Spleen (tissue), 11 donors: ENCODE results near the gene VPS25. TPM values are rescaled to one million over a fixed set of nuclear protein-coding genes. Genes with fewer than 3 reads are reported as not detected.
A peak's percentile ranks its signal among the peaks of the same experiment; 100 is the strongest.

ENCODE experiments used
- DNase-seq: peaks from one replicate; pipeline ENCODE4 v3.0.0-alpha.2; 2020
- H3K27ac ChIP-seq, 8 donors: fragments of 200-600 bp; sonication (generic) in 7 of 8; 1 replicate in 4 of 8; 2 replicates in 4 of 8; pipeline versions ENCODE4 v1.5.0 to v1.8.0; 2016 to 2021; ENCODE audit warnings: inconsistent platforms in 4 of 8, mild to moderate bottlenecking in 4 of 8, moderate library complexity in 1 of 8
- H3K27me3 ChIP-seq, 7 donors: fragments of 200-600 bp; sonication (generic) in 6 of 7; replicated peaks in 1 of 7; 1 replicate in 4 of 7; 2 replicates in 3 of 7; pipeline versions ENCODE4 v1.5.0 to v1.8.0; 2016 to 2021; ENCODE audit warnings: inconsistent platforms in 3 of 7, mild to moderate bottlenecking in 1 of 7
- H3K36me3 ChIP-seq, 6 donors: fragments of 200-600 bp; sonication (generic) in 5 of 6; 1 replicate in 4 of 6; 2 replicates in 2 of 6; pipeline versions ENCODE4 v1.5.0 to v1.8.0; 2016 to 2021; ENCODE audit warnings: inconsistent platforms in 2 of 6
- H3K4me1 ChIP-seq, 6 donors: fragments of 200-600 bp; sonication (generic) in 5 of 6; 1 replicate in 3 of 6; 2 replicates in 3 of 6; pipeline versions ENCODE4 v1.5.0 to v1.8.0; 2016 to 2021; ENCODE audit warnings: inconsistent platforms in 3 of 6
- H3K4me3 ChIP-seq, 8 donors: fragments of 200-600 bp; sonication (generic) in 7 of 8; 1 replicate in 4 of 8; 2 replicates in 4 of 8; pipeline versions ENCODE4 v1.5.0 to v1.8.0; 2016 to 2021; ENCODE audit warnings: inconsistent platforms in 4 of 8, mild to moderate bottlenecking in 4 of 8, moderate library complexity in 2 of 8
- H3K9me3 ChIP-seq, 8 donors: fragments of 200-600 bp; sonication (generic) in 7 of 8; 1 replicate in 4 of 8; 2 replicates in 4 of 8; pipeline versions ENCODE4 v1.5.0 to v1.8.0; 2016 to 2021; ENCODE audit warnings: inconsistent platforms in 4 of 8
- CTCF ChIP-seq, 11 experiments: fragments of 200-600 bp in 7 of 11; fragments of 450-650 bp in 4 of 11; sonication (generic) in 4 of 11; IDR thresholded peaks in 8 of 11; conservative IDR thresholded peaks in 3 of 11; 1 replicate in 7 of 11; 2 replicates in 4 of 11; pipeline versions ENCODE4 v1.4.0 to v1.8.0; 2016 to 2021; ENCODE audit warnings: antibody characterized with exemption in 11 of 11, inconsistent platforms in 4 of 11, mild to moderate bottlenecking in 1 of 11
- POLR2A ChIP-seq, 3 donors: fragments of 450-650 bp; IDR thresholded peaks; one replicate each; pipeline ENCODE4 v1.5.1; 2017; ENCODE audit warnings: antibody characterized with exemption in 3 of 3, mild to moderate bottlenecking in 1 of 3
- POLR2AphosphoS5 ChIP-seq, 3 donors: sonication (generic); formaldehyde crosslinking; IDR thresholded peaks; one replicate each; pipeline ENCODE4 v1.5.1; 2017; ENCODE audit warnings: antibody characterized with exemption in 3 of 3
- WGBS, 5 donors: extraction: QIAGEN DNeasy Blood & Tissue Kit in 3 of 5; methylation state at CpG; one replicate each; pipeline versions ENCODE4 v1.1.5 to v1.1.7; 2013 to 2018; 5-methylcytosine and 5-hydroxymethylcytosine counted together
- intact Hi-C: fragments of 100-400 bp; cut with DNase I; formaldehyde crosslinking; loops from one replicate; pipeline ENCODE4 v1.15.0; 2023; ENCODE audit warnings: low total_unique reads
- polyA plus RNA-seq, 3 donors: library from polyadenylated mRNA; stranded (reverse); fragments of 200-250 nt; gene quantifications; one replicate each; pipeline ENCODE4 v1.2.1, GENCODE V29; 2013
- total RNA-seq, 7 donors: library from RNA; depleted of rRNA in 3 of 7; stranded (reverse); fragments of >200 nt in 3 of 7; fragmentation: NEBNext Ultra II Directional in 4 of 7; extraction: Animal tissue kit (Norgen Biotek cat#: 25700) in 4 of 7; gene quantifications; one replicate each; pipeline versions ENCODE4 v1.1.0 to v1.2.1, GENCODE V29; 2016 to 2021
- donor health status: healthy with polysubstance abuse.
- donor health status: DM: no; HTN: no; CAD: no; lungs with moderate emphysema.
- donor health status: DM: no; HTN: no; CAD: no.
- donor health status: Bipolar disorder and iron deficiency.
- donor health status: healthy.
- donor health status: DM: no; HTN: no; CAD: no.
- donor health status: DM: yes; HTN: yes; CAD: no.

Gene VPS25
- total and polyA plus RNA-seq, 10 donors = 29.6 to 47.7 (median 35.0) TPM

GRCh38 chr17:42748202-42748907 lies 24.9 kb upstream of the VPS25 start:
- TF ChIP-seq POLR2AphosphoS5 (IDR thresholded peaks at IDR 0.05) = no peak
- no peak for TF ChIP-seq POLR2A (IDR thresholded peaks at IDR 0.05)
- no peak for TF ChIP-seq CTCF (IDR thresholded peaks at IDR 0.05 in 8 of 11, conservative IDR thresholded peaks at IDR 0.05 in 3 of 11)
- H3K4me1 ChIP-seq = peaks cover 11 to 49% (median 24%) of the 10 kb centered on the region in 6 donors
- peak; percentile 14 for DNase-seq
- peak overlapping the region in 2 of 8 donors; percentile 34 to 54 for H3K27ac ChIP-seq
- peaks cover 0 to 14% (median 0%) of the 10 kb centered on the region in 7 donors for H3K27me3 ChIP-seq
- 65 to 87% (median 75%) methylated on average over 7 of the region's 7 CpGs for WGBS, 5 donors
- H3K36me3 ChIP-seq = no peaks in the 10 kb centered on the region
- H3K4me3 ChIP-seq = no peak overlapping the region
- intact Hi-C loops = no loop called here
- H3K9me3 ChIP-seq = no peaks in the 10 kb centered on the region

DNA sequence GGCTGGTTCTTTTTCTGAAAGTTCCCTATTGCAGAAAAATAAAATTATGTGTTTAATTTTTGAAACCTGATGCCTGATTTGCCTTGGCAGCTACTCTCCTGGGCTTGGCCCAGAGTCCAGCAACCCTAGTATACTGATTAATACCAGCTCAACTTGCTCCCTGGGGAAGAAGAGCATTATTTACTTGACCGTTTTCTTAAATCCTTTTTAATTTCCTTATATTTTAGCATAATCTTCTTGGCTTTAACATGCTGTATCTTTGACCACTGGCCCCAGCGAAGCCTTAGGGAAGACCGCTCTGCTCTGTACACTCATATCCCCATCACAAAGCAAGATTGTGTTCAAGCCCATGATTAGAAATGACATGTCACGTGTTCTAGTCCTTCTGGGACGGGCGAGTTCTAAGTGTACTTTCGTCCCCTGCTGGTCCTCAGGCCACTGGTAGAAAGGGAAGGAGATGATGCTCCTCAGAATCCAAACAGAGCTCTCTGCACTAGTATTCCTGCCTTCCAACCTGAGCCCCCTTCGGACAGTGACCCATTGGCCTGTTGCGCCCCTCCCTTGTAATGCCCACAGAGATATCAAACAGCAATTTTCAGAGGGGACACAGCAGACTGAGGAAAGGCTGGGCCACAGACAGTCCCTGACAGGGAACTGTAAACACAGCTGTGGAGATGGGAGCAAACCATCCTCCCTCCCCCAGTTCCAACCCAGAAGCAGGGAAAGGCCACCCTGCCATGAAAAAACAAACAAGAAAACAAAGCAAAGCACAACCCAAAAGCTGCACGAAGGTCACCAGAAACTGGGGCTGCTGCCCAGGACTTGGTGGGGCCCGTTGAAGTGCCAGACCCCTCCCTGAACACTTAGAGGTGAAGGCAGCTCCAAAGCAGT lies 24.1 kb upstream of the VPS25 start:
- no peak overlapping the region for H3K4me3 ChIP-seq
- TF ChIP-seq POLR2A (IDR thresholded peaks at IDR 0.05) (no peak), POLR2AphosphoS5 (IDR thresholded peaks at IDR 0.05) (no peak), CTCF (IDR thresholded peaks at IDR 0.05 in 8 of 11, conservative IDR thresholded peaks at IDR 0.05 in 3 of 11) (no peak)
- no peaks in the 10 kb centered on the region for H3K9me3 ChIP-seq
- no peaks in the 10 kb centered on the region for H3K36me3 ChIP-seq
- H3K4me1 ChIP-seq = peaks cover 3 to 41% (median 16%) of the 10 kb centered on the region in 6 donors
- peaks cover 0 to 14% (median 0%) of the 10 kb centered on the region in 7 donors for H3K27me3 ChIP-seq
- intact Hi-C loops = no loop called here
- 83 to 90% (median 84%) methylated on average over 11 of the region's 11 CpGs for WGBS, 5 donors
- DNase-seq = peak; percentile 47
- peak overlapping the region in 4 of 8 donors; percentile 20 to 54 (median 30) for H3K27ac ChIP-seq

DNA sequence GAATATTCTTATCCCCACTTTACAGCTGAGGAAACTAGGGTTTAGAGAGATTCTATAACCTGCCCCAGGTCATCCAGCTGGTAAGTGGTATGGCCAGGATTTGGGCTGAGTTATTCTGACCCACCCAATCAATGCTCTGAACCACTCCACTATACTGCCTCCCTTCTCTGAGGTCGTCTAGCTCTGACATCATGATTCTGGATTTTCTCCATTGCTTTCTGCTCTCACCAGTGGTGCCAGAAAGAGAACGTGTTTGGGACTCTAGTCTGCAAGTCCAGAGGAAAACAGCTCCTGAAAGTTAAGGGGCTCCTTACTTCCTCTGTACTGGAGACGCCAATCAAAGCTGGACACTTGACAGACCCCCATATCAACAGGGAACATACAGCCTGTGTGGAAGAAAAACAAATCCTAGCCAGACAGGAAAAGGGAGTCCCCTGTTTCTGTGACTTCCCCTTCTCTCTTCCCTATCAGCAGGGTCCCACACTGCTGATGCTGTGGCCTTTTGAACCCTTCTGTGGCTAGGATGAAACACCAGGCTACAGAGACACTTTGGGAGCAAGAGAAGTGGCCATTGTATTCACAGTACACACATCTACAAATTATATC lies 22.4 kb upstream of the VPS25 start:
- peak; percentile 7 for DNase-seq
- H3K36me3 ChIP-seq = no peaks in the 10 kb centered on the region
- TF ChIP-seq POLR2AphosphoS5 (IDR thresholded peaks at IDR 0.05) (peak in 1 of 3 donors; percentile 18), POLR2A (IDR thresholded peaks at IDR 0.05) (no peak)
- peaks cover 0 to 30% (median 10%) of the 10 kb centered on the region in 6 donors for H3K4me1 ChIP-seq
- peak overlapping the region in 1 of 8 donors; percentile 54 for H3K27ac ChIP-seq
- no peaks in the 10 kb centered on the region for H3K9me3 ChIP-seq
- WGBS, 5 donors = 3 to 15% (median 5%) methylated on average over 3 of the region's 3 CpGs
- H3K27me3 ChIP-seq = peaks cover 0 to 14% (median 0%) of the 10 kb centered on the region in 7 donors
- no peak overlapping the region for H3K4me3 ChIP-seq
- intact Hi-C loops = no loop called here

GRCh38 chr17:42751628-42752027 lies 21.6 kb upstream of the VPS25 start:
- Histone ChIP-seq H3K4me3 (no peak overlapping the region), H3K27me3 (peaks cover 0 to 14% (median 0%) of the 10 kb centered on the region in 7 donors), H3K36me3 (no peaks in the 10 kb centered on the region), H3K9me3 (no peaks in the 10 kb centered on the region), H3K27ac (no peak overlapping the region), H3K4me1 (peaks cover 0 to 30% (median 10%) of the 10 kb centered on the region in 6 donors)
- intact Hi-C loops = no loop called here
- TF ChIP-seq POLR2A (IDR thresholded peaks at IDR 0.05) = no peak
- TF ChIP-seq POLR2AphosphoS5 (IDR thresholded peaks at IDR 0.05) = no peak
- TF ChIP-seq CTCF (IDR thresholded peaks at IDR 0.05 in 8 of 11, conservative IDR thresholded peaks at IDR 0.05 in 3 of 11) = no peak
- WGBS, 5 donors = 68 to 86% (median 85%) methylated on average over 7 of the region's 7 CpGs
- DNase-seq = no peak
